Heart left ventricle (tissue), 16 donors: ENCODE measurements around the gene HSF4. TPM values are rescaled to one million over a fixed set of nuclear protein-coding genes. Genes with fewer than 3 reads are reported as not detected.
A peak's percentile ranks its signal among the peaks of the same experiment; 100 is the strongest.

Experiments used
- ATAC-seq, 4 donors: fragments of 200-7000 bp; cut with Tn5 transposase; one replicate each; pipeline ENCODE4 v1.9.1; 2020 to 2022; ENCODE audit warnings: moderate library complexity in 4 of 4, mild to moderate bottlenecking in 3 of 4, moderate number of reproducible peaks in 1 of 4
- DNase-seq, 5 donors: peaks; one replicate each; pipeline ENCODE4 v3.0.0-alpha.2; 2020
- H3K27ac ChIP-seq, 12 donors: fragments of 200-600 bp; sonication (generic) in 4 of 12; one replicate each; pipeline versions ENCODE4 v1.5.0 to v1.8.0; 2016 to 2022; ENCODE audit warnings: mild to moderate bottlenecking in 2 of 12
- H3K27me3 ChIP-seq, 9 donors: fragments of 200-600 bp; sonication (generic) in 2 of 9; one replicate each; pipeline versions ENCODE4 v1.5.1 to v1.8.0; 2016 to 2022; ENCODE audit warnings: mild to moderate bottlenecking in 3 of 9
- H3K36me3 ChIP-seq, 9 donors: fragments of 200-600 bp; sonication (generic) in 2 of 9; one replicate each; pipeline versions ENCODE4 v1.5.0 to v1.8.0; 2018 to 2022; ENCODE audit warnings: mild to moderate bottlenecking in 2 of 9
- H3K4me1 ChIP-seq, 12 donors: fragments of 200-600 bp; sonication (generic) in 4 of 12; one replicate each; pipeline versions ENCODE4 v1.5.0 to v1.8.0; 2016 to 2022; ENCODE audit warnings: mild to moderate bottlenecking in 3 of 12
- H3K4me3 ChIP-seq, 12 donors: fragments of 200-600 bp; sonication (generic) in 4 of 12; one replicate each; pipeline versions ENCODE4 v1.5.0 to v1.8.0; 2017 to 2022; ENCODE audit warnings: mild to moderate bottlenecking in 9 of 12, moderate library complexity in 4 of 12
- H3K9me3 ChIP-seq, 12 donors: fragments of 200-600 bp; sonication (generic) in 4 of 12; one replicate each; pipeline versions ENCODE4 v1.5.0 to v1.8.0; 2016 to 2022; ENCODE audit warnings: mild to moderate bottlenecking in 1 of 12
- POLR2A ChIP-seq, 2 donors: fragments of 450-650 bp; IDR thresholded peaks; one replicate each; pipeline ENCODE4 v1.6.1; 2017; ENCODE audit warnings: antibody characterized with exemption in 2 of 2, mild to moderate bottlenecking in 2 of 2, moderate library complexity in 2 of 2
- WGBS, 4 donors: extraction: QIAGEN DNeasy Blood & Tissue Kit in 2 of 4; methylation state at CpG; one replicate each; pipeline versions ENCODE4 v1.1.5 to v1.1.7; 2013 to 2018; 5-methylcytosine and 5-hydroxymethylcytosine counted together
- intact Hi-C, 10 donors: fragments of 100-400 bp; cut with DNase I; formaldehyde crosslinking; loops; one replicate each; pipeline versions ENCODE4 v1.11.1 to v1.14.2; 2022
- polyA plus RNA-seq, 2 donors: library from polyadenylated mRNA; stranded (reverse); fragments of 200-250 nt; gene quantifications; one replicate each; pipeline ENCODE4 v1.2.3, GENCODE V29; 2013
- total RNA-seq, 9 donors: library from RNA; depleted of rRNA in 2 of 9; stranded (reverse); fragments of >200 nt in 2 of 9; fragmentation: NEBNext Ultra II Directional in 3 of 9; extraction: Animal tissue kit (Norgen Biotek cat#: 25700) in 3 of 9; gene quantifications; one replicate each; pipeline versions ENCODE4 v1.1.0 to v1.2.4, GENCODE V29; 2016 to 2023
- TF ChIP-seq, protein P1 (sequence below), 12 donors: fragments of 200-600 bp; sonication (generic) in 4 of 12; IDR thresholded peaks; one replicate each; pipeline versions ENCODE4 v1.5.0 to v1.8.0; 2018 to 2022; ENCODE audit warnings: antibody characterized with exemption in 12 of 12, mild to moderate bottlenecking in 5 of 12
- donor health status: ischemic (EF 13 %, LVEDD 7.1; RV severe dilation, severe dysfunction).
- donor health status: healthy with polysubstance abuse.
- donor health status: DM: no; HTN: yes; CAD: no.
- donor health status: DM: no; HTN: no; CAD: no.
- donor health status: ischemic (EF 25% LVEDD 6.9; RV normal size, moderate dysfunction).
- donor health status: ischemic (EF 25% LVEDD 5.7; RV mildly dilated, moderate dysfunction).
- donor health status: healthy.
- donor health status: DM: yes; HTN: yes; CAD: no.
- donor health status: ischemic (EF 35%, LVEDD 5.7; RV mildly dilated, moderate dysfunction).
- donor health status: nonischemic (EF 11% LVEDD 7.7; RV severe dilation, severe dysfunction).
- donor health status: DM: yes; HTN: yes; CAD: no.
- donor health status: PGD.
- donor health status: ischemic (EF 29% LVEDD 5.4; RV normal size, mild dysfunction).
- donor health status: nonischemic (EF 23%, LVEDD 6.1; RV moderate dilation, normal function).

HSF4 gene
- total and polyA plus RNA-seq, 11 donors: 5.9 to 62.5 (median 35.4) TPM

DNA sequence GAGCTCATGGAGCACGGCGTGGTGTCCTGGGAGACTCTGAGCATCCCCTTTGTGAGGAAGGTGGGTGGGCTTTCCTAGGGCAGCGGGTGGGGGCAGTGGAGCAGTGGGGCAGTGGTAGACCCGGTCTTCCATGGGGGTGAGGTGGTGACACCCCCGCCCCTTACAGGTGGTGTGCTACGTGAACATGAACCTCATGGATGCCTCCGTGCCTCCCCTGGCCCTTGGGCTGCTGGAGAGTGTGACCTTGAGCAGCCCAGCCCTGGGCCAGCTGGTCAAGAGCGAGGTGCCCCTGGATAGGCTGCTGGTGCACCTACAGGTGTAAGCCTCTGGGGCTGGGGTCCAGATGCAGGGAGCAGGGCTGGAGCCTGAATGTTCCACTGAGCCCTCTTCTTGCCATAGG, 35.9 kb downstream of the HSF4 start:
- DNase-seq: peak in 1 of 5 donors; percentile 62
- intact Hi-C loops: no loop called here
- Histone ChIP-seq H3K27ac (no peak overlapping the region), H3K9me3 (no peaks in the 10 kb centered on the region), H3K4me1 (peaks cover 0 to 19% (median 9%) of the 10 kb centered on the region in 12 donors), H3K4me3 (no peak overlapping the region), H3K36me3 (peaks cover 0 to 77% (median 57%) of the 10 kb centered on the region in 9 donors), H3K27me3 (no peaks in the 10 kb centered on the region)
- WGBS, 4 donors: 89 to 97% (median 92%) methylated on average over 5 to 8 of the region's 8 CpGs
- ATAC-seq: no peak
- TF ChIP-seq, protein P1, sequence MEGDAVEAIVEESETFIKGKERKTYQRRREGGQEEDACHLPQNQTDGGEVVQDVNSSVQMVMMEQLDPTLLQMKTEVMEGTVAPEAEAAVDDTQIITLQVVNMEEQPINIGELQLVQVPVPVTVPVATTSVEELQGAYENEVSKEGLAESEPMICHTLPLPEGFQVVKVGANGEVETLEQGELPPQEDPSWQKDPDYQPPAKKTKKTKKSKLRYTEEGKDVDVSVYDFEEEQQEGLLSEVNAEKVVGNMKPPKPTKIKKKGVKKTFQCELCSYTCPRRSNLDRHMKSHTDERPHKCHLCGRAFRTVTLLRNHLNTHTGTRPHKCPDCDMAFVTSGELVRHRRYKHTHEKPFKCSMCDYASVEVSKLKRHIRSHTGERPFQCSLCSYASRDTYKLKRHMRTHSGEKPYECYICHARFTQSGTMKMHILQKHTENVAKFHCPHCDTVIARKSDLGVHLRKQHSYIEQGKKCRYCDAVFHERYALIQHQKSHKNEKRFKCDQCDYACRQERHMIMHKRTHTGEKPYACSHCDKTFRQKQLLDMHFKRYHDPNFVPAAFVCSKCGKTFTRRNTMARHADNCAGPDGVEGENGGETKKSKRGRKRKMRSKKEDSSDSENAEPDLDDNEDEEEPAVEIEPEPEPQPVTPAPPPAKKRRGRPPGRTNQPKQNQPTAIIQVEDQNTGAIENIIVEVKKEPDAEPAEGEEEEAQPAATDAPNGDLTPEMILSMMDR (IDR thresholded peaks at IDR 0.05): no peak
- TF ChIP-seq POLR2A (IDR thresholded peaks at IDR 0.05): no peak

DNA sequence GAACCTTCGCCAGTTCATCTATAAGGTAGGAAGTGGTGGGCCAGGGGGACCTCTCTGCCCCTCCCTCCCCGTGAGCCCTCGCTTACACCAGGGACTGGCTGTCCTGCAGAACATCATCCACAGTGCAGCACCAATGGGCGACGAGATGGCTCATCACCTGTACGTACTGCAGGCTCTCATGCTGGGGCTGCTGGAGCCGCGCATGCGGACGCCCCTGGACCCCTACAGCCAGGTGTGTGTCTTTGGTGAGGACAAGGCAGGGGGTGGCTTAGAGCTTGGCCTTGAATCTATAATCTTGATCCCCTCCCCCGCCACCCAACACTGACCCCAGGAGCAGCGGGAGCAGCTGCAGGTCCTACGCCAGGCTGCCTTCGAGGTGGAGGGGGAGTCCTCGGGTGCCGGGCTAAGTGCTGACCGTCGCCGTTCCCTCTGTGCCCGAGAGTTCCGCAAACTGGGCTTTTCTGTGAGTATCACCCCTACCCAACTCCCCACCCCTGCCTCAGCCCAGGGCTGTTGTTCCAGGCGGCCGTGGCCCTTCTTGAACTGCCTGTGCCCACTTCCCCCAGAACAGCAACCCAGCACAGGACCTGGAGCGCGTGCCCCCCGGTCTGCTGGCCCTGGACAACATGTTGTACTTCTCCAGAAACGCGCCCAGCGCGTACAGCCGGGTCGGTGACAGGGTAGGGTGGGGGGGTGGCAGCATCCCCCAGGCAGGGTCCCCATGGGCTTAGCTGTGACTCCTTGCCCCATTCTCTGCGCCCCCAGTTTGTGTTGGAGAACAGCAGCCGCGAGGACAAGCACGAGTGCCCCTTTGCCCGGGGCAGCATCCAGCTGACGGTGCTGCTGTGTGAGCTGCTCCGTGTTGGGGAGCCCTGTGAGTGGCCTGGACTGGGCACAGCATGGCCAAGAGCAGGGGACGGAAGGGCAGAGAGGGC, 37.1 kb downstream of the HSF4 start:
- Histone ChIP-seq H3K36me3 (peaks cover 0 to 65% (median 45%) of the 10 kb centered on the region in 9 donors), H3K27ac (no peak overlapping the region), H3K4me1 (peaks cover 0 to 19% (median 9%) of the 10 kb centered on the region in 12 donors), H3K27me3 (no peaks in the 10 kb centered on the region), H3K4me3 (no peak overlapping the region), H3K9me3 (no peaks in the 10 kb centered on the region)
- DNase-seq (peak in 1 of 5 donors; percentile 40), ATAC-seq (no peak)
- intact Hi-C loops: no loop called here
- WGBS, 4 donors: 93 to 95% (median 94%) methylated on average over 30 to 40 of the region's 40 CpGs
- TF ChIP-seq, protein P1 (IDR thresholded peaks at IDR 0.05): no peak
- no peak for TF ChIP-seq POLR2A (IDR thresholded peaks at IDR 0.05)

DNA sequence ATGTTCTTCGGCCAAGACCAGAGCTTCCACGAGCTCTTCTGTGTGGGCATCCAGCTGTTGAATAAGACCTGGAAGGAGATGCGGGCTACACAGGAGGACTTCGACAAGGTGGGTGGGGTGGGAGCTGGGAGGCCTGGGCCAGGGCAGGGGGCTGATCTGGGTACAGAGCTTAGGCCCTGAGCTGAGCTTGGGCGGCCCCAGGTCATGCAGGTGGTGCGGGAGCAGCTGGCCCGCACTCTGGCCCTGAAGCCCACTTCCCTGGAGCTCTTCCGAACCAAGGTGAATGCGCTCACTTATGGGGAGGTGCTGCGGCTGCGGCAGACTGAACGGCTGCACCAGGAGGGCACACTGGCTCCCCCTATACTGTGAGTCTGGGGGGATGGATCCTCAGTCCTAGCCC, 37.9 kb downstream of the HSF4 start:
- peaks cover 0 to 19% (median 9%) of the 10 kb centered on the region in 12 donors for H3K4me1 ChIP-seq
- no peaks in the 10 kb centered on the region for H3K9me3 ChIP-seq
- no peak for ATAC-seq
- H3K27me3 ChIP-seq: no peaks in the 10 kb centered on the region
- no peak overlapping the region for H3K27ac ChIP-seq
- peak in 1 of 5 donors; percentile 46 for DNase-seq
- intact Hi-C loops: no loop called here
- peaks cover 0 to 57% (median 37%) of the 10 kb centered on the region in 9 donors for H3K36me3 ChIP-seq
- no peak overlapping the region for H3K4me3 ChIP-seq
- WGBS, 4 donors: 90 to 97% (median 95%) methylated on average over 9 to 12 of the region's 12 CpGs
- TF ChIP-seq, protein P1 (IDR thresholded peaks at IDR 0.05): no peak
- TF ChIP-seq POLR2A (IDR thresholded peaks at IDR 0.05): no peak

DNA sequence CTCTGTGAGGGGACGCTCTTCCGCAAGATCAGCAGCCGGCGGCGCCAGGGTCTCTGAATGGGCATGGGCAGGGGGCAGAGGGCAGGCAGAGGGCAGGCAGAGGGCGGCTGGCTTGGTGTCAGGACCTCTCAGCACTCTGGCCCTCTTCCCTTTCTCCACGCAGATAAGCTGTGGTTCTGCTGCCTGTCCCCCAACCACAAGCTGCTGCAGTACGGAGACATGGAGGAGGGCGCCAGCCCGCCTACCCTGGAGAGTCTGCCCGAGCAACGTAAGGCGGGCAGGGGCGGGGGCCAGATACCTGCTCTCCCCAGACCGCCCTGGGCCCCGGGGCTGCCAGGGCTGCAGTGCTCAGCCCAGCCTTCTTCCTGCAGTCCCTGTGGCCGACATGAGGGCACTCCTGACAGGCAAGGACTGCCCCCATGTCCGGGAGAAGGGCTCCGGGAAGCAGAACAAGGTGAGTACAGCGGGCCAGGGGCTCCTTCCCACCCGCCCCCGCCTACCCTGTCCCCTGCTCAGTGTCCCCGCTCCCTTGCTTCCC, 38.5 kb downstream of the HSF4 start:
- Histone ChIP-seq H3K36me3 (peaks cover 0 to 51% (median 31%) of the 10 kb centered on the region in 9 donors), H3K9me3 (no peaks in the 10 kb centered on the region), H3K27ac (no peak overlapping the region), H3K4me1 (peaks cover 0 to 15% (median 5%) of the 10 kb centered on the region in 12 donors), H3K27me3 (no peaks in the 10 kb centered on the region), H3K4me3 (no peak overlapping the region)
- intact Hi-C loops: no loop called here
- DNase-seq (peak in 1 of 5 donors; percentile 41), ATAC-seq (no peak)
- TF ChIP-seq, protein P1 (IDR thresholded peaks at IDR 0.05): no peak
- TF ChIP-seq POLR2A (IDR thresholded peaks at IDR 0.05): no peak
- WGBS, 4 donors: 91 to 93% (median 92%) methylated on average over 8 to 23 of the region's 23 CpGs
